GM03348 (cell line): Measurements from ENCODE around the gene PHRF1.

ENCODE experiments used
- DNase-seq: peaks from one replicate; pipeline ENCODE4 v3.0.0; 2012; ENCODE audit warnings: low spot score

The PHRF1 gene

DNA sequence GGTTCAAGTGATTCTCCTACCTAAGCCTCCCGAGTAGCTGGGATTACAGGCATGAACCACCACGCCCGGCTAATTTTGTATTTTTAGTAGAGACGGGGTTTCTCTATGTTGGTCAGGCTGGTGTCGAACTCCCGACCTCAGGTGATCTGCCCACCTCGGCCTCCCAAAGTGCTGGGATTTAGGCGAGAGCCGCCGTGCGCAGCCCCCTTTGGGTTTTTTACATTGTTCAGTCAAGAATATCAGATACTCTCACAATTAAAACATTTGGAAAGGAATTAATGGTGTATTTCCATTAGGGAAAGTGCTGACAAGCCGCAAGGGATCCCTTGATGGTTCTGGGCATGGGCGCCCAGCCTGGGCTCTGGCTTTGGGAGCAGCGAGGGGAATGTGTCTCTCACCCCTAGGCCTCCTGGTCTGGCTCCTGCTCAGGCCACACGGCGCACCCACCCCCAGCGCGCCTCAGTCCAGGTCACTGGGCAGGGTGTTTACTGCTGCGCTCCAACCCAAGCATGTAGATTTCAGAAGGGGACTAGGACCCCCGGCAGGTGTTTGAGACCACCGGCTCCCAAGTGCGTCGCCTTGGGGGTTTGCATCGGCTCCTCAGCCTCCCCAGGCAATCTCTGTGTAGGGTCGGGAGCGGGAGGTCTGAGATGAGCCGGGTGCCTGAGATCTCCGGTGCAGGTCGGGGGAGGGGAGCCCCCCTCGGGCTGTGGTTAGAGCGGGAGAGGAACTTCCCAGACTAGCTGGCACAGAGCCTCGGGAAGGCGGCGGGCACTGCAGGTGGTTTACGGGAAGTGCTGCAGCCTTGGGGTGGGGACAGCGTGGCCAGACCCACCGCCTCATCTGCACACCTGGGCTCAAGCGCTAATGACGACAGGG is 40.3 kb downstream of the PHRF1 start:
- no peak for DNase-seq

DNA sequence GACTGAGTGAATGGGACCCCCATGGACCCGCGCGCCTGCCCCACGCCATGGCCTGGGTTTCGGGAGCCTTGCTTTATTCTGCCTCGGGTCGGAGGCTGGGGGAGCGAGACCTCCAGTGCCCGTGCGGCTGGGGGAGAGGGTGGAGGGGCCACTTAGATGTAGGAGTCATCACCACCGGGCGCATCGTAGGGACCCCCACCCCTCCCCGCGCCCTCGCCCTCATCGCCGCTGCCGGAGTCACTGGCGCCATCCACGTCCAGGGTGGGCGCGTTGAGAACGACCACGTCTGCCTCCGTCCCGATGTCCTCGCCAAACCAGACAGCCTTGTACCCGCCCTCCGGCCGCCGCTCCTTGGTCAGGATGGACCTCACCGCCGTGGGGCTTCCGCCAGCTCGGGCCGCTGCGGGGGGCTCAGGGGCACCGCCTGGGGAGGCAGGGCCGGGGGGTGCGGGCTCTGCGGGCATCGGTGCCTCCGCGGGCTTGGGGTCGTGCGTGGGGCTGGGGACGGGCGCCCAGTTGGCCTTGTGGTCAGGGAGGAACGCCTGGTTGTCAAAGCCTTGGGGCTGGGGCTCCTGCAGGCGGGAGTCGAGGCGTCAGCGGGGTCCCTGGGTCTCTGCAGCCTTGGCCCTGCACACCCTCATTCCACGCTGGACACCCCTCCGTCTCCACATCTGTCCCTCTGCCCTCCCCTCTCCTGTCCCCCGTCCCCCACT is 41.1 kb downstream of the PHRF1 start:
- DNase-seq: no peak

DNA sequence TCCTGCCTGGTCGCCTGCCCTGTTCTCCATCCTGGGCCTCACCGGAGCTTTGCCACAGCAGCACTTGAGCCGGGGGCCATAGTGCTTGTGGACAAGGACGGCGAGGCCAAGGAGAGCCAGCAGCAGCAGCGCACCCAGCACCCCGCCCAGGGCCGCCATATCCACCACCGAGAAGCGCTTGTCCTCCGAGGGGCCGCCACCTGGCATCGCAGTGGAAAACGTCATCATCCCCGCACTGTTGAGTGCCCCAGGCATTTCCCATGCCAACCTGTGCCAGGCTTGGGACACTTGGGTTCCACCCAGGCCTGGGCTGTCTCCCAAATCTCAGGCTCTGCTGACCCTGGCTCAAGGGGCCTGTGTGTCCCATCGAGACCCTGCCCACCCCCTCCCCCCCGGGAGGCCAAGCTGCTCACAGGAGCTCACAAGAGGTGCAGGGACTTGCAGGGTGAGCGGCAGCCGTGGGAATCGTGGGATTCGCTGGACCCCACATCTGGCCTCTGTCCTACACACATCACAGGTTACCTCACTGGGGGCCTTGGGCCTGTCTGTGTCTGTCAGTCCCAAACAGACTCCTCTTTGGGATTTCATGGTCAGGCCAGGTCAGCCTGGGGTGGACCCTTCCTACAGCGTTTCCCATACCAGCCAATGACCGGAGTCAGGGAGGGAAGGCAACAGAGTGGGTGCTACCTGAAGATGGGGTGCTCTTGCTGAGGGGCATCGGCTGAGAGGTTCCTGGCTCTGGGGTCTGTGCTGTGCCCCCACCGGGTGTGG is 41.8 kb downstream of the PHRF1 start:
- no peak for DNase-seq

DNA sequence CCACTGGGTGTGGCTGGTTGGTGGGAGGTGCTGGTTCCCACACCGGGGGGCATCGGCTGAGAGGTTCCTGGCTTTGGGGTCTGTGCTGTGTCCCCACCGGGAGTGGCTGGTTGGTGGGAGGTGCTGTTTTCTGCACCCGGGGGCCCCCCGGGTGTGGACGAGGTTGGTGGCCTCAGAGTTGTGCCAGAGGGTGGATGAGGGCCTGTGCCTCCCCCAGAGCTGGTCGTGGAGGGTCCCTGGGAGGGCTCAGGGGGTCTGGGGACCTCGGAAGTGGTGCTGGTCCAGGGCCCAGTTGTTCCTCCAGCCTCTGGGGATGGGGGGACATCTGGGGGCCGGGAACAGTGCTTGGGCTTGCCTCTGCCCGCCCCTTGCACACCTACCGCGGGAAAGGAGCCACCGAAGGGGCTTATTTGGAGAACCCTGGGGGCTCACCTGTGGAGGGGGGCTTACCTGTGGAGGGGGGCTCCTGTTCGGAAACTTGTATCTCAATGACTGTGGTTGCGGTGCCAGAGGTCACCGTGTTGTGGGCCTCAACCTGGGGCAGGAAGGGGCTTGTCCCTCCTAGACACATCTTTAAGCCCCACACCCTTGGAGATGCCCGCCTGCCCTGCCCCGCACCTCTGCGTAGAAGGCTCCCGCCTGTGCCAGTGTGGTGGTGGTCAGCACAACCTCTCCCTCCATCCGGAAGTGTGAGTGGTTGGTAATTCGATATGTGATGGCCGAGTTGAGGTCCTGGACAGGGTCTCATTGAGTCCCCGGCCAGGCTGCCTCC is 42.8 kb downstream of the PHRF1 start:
- DNase-seq: no peak

DNA sequence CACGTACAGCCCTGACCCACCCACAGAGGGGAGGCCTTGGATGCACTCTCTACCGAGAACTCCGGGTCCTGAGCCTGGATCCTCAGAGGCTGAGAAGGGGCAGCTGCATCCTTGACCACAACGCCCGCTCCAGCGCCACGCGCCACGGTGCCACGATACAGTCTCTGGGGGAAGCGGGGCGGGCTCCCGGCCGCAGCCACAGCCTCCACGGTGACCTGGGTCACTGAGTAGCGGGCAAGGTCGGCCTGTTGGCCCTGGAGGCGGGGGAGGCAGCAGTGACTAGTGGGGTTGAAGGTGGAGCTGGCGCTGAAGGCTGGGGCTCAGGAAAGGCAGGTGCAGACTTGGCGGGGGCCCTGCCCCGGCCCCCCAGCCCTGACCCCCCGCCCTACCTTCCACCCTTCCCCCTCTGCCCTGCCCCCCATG is 43.4 kb downstream of the PHRF1 start:
- DNase-seq: no peak

DNA sequence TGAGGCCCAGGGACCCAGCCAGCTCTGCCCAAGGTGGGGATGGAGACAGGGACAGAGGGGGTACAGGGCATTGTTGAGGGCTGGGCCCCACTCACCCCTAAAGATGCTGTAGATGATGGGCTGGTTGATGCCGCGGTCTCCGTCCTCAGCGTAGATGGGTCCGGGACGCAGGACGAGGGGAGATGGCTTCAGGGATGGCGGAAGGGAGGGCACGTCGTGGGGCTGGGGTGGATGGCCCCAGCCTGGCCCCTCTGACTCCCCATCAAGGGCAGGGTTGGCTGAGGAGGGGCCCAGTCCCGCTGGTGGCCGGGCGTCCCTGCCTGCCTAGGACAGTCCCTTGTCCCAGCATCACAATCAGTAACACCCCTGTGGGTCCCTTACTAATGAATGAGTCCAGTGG is 43.9 kb downstream of the PHRF1 start:
- no peak for DNase-seq

DNA sequence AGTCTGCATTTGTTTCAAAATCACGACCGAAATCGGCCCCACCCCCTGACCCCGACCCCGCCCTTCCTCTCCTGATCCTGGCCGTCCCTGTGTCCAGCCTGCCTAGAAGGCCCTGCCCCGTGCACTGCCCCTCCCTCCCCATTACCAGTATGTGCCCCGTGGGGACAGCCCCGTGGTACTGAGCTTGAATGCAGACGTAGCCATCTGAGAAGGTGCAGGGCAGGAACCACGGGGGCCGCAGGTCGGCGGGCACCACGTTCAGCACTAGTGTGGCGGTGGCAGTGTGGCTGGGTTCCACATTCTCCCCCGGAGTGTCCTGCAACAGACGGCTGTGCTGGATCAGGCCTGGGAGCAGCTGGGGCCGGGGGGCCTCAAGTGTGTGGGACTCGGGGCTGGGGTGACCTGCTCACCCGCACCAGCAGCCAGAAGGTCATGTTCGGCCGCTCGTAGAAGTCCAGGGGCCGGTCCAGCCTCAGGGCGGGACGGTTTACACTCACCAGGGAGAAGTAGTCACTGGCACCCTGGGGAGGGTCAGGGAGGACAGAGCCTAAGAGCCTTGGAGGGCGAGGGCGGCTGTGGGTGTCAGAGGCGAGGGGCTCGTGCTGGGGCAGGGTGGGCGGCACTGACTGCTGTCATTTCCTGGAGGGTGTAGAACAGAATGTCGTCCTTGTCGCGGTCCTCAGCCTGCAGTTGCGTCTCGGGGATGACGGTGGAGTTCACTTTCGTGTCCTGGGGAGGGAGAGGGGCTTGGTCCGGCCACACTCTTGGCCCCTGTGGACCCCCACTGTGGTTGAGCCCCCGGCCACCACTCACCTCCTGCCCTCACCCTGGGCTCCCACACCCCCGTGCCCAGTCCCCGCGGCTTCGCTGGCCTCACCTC is 44.9 kb downstream of the PHRF1 start:
- DNase-seq: no peak

DNA sequence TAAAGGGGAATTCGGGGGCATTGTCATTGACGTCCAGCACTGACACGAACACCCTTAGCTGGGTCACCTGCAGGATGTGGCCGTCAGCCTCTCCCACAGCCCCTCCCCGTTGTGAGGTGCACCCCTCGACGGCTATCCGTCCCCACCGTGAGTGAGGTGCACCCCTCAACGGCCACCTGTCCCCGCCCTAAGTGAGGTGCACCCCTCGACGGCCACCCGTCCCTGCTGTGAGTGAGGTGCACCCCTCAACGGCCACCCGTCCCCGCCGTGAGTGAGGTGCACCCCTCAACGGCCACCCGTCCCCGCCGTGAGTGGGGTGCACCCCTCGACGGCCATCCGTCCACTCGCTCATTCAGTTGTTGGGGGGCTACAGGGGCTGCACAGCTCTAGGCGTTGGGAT is 45.6 kb downstream of the PHRF1 start:
- no peak for DNase-seq

DNA sequence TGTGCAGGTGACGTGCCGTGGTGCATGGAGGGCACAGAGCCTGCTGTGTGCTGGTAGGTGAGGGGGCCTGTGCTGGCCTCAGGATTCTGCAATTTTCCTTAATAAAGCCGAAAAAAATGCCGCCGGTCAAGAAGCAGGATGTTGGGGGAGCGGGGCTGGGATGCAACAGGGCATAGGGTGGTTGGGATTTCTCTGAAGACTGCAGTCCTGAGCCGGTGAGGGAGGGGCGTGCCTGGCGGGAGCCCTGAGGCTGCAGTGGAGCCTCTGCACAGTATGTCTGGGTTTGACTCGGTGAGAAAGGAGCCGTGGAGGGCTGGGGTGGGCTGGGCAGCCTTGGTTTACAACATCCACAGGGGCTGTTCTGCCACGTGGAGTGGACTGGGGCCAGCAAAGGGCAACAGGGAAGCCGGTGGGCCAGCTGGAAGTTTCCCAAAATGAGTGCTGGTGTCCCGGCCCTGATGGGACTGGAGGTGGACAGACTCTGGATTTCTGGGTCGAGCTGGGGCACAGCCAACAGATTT is 47.1 kb downstream of the PHRF1 start:
- DNase-seq: no peak

DNA sequence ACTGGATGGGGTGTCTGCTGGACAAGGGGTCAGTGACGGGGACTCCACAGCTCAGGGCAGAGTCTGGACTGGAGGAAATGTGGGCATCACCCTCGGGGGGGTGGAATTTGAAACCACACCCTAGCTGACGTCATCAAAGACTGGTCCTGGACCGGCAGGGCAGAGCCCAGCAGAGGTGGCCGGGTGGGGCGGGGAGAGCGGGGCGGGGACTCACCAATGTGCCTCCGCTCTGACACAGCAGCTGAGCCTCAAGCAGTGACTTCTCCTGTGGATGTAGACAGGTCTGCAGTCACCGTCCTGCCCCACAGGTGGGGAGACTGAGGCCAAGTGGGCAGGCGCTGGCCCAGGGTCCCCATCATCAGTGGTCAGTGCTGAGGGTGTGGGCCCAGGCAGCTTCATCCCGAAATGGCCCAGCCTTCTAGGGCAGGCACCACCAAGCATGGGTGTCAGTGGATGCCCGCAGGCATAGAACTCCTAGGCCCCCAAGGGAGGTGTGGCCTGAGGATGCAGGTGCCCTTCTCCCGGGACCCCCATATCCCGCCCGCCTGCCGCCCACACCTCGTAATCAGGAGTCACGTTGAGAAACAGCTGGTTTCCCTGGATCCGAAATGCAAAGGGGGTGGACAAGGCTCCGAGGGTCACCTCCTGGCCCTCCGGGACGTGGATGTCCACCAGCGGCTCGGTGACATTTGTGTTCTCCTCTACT is 47.9 kb downstream of the PHRF1 start:
- DNase-seq: no peak

DNA sequence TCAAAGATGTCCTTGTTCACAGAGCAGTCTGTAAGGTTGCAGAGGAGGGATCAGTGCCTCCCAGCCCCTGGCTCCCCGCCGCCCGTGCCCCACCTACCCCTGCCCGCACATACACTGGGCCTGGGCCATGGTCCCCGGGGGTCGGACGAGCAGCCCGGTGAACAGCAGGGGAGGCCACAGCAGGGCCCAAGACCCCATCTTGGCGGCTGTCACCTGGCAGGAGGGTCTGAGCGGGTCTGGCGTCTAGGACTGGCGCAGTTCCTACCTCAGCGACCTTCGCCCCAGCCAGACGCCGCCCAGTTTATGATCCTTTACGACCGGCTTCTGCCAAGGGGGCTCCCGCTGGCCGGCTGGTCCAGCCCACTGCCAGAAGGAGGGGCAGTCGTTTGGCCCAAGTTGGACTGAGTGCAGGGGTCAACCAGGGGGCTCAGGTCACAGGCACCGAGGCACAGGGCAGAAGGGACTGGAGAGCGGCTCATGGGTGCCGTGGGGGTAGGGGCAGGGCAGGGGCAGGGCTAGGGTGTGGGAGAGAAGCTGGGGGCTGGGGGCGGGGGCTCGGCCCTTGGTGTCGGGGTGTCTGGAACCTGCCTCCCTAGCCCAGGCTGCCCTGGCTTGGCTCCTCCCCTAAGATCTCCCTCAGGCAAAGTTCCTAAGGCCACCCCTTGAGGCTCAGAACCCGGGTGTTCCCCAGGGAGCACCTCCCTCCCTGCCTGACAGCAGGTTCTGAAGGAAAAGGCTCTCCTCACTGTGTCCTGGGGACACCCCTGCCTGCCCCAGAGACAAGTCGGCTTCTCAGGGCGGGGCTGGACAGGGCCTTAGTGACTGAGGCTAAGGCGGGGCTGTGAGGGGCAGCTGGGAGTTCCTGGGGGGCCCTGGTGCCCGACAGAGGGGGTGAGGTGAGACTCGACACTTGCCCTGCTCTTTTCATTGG is 48.7 kb downstream of the PHRF1 start, which contains the start of gene CDHR5:
Gene CDHR5, minus strand, starts transcription at position 251 of the 931 bp plus-strand sequence. Its CDS starts 53 bp downstream, at position 198.
- no peak for DNase-seq

DNA sequence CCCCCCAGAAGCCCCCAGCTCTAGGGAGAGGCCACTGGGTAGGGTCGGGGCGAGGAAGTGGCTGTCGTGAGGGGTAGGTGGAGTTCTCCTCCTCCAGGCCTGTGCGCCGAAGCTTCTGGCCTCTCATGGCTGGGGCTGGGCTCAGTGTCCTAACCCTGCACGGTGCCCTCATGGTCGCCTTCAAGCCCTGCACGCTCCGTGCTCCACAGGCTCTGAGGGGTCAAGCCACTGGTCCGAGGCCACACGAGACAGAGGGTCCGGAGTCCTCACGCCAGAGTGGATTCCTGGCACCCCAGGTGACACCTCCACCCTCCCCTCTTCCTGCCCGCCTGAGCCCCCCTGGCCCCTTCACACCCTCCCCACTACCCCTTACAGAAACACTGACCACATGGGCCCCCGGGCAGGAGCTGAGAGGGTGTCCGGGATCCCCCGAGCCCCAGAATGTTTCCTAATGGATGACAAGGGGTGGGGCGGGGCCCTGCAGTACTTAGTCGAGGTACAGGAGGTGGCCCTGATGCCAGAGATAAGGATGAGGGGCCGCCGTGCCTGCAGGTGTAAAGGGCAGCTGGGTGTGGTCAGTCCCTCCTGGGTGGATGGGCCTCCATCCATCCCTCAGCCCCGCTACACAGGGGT is 49.5 kb downstream of the PHRF1 start:
- no peak for DNase-seq

DNA sequence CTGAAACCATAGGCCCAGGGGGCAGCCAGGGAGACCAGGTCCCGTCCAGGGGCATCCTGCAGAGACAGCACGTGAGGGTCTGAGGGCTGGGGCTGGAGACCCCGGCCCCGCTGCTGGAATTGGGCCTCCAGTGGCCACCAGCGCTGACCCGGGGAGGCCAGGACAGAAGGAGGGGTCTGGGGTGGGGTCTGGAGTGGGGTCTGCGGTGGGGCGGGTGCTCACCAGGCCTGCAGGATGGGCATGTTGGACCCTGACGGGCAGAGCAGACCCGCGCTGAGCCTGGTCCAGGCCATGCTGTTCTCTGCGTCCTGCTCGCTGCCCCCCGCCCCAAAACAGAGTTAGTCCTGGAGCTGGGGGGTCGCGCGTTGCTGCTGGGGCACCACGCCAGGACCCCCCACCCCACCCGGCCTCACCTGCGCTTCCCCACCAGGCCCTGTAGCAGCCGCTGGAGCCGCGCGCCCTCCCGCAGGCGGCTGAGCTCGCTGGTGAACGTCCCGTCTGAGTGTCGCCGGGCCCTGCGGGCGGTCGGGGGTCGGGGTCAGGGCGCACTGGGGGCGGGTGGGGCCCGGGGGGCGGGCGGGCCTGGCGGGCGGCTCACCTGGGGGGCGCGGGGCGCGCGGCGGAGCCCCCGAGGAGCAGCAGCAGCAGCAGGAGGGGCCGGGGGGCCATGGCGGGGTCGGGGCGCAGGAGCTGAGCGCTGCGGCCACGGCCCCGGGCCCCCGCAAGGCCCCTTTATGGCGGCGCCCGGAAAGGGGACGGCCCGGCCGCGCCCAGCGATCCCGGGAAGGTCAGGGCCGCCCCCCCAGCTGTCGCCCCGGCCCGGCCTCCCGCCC is 50.4 kb downstream of the PHRF1 start, which contains the start of gene SCT:
Gene SCT, minus strand, starts transcription at position 707 of the 833 bp plus-strand sequence. Its CDS starts 38 bp downstream, at position 669.
- DNase-seq: no peak

DNA sequence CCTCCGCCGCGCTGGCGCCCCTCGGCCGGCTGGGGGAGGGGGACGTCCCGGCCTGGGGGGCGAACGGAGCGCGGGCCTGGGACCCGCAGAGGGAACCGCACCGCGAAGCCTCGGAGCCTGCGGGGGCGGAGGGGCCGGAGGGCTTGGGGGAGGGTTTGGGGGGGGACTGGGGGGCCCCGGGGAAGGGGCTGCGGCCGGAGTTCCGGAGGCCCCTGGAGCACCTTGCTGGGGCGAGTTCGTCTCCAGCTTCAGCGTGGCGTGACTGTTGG is 51.0 kb downstream of the PHRF1 start:
- DNase-seq: no peak

DNA sequence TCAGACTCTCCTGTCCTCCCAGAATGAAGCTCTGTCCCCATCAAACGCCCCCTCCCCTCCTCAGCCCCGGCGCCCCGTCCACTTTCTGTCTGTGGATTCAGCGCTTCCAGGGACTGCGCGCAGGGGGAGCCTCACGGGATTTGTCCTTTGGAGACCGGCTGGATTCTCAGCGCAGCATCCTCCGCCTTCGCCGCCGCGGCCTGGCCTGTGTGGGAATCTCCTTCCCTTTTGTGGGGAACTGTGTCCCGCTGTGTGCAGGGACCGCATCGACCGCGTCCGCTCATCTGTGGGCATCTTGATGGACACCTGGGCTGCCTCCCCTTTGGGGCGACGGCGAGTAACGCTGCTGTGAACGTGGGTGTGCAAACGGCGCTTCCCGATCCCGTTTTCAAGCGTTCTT is 51.8 kb downstream of the PHRF1 start:
- DNase-seq: no peak

DNA sequence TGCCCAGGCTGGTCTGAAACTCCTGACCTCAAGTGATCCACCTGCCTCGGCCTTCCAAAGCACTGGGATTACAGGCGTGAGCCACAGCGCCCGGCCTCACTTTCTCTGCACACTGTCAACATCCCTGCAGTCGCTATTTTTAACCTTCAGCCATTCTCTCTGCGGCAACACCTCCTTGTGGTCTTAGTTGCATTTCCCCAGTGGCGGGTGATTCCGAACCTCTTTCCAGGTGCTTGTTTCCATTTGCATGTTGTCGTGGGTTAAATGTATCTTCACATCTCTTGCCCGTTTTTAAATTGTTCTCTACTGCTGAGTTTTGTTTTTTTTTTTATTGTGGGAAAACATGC is 52.9 kb downstream of the PHRF1 start:
- DNase-seq: no peak

DNA sequence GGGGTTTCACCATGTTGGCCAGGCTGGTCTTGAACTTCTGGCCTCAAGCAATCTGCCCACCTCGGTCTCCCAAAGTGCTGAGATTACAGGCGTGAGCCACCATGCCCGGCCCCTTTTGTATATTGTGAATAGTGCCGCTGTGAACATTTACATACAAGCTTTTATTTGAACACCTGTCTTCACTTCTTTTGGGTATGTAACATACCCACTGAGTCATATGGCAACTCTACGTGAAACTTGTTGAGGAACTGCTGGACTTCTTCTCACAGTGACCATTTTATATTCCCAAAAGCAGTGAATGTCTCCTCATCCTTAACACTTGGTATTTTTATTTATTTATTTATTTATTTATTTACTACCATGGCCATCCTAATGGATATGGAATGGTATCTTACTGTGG is 54.6 kb downstream of the PHRF1 start:
- DNase-seq: no peak
